IPS-18a (cell line): ENCODE measurements around the gene SART1.
"Not testable (repeated sequence)": the region's sequence is repeated elsewhere in the genome, so short reads cannot be mapped to it uniquely, and the experiment has no call there.

Experiments used
- H3K27ac ChIP-seq: one replicate; pipeline ENCODE4 v1.5.1; 2013; ENCODE audit warnings: low read length
- H3K27me3 ChIP-seq: one replicate; pipeline ENCODE4 v1.6.1; 2013; ENCODE audit warnings: mild to moderate bottlenecking, low read length; ENCODE audit not compliant: control insufficient read depth, insufficient read depth
- H3K36me3 ChIP-seq: one replicate; pipeline ENCODE4 v1.6.1; 2013; ENCODE audit warnings: low read depth, low read length; ENCODE audit not compliant: control insufficient read depth
- H3K4me1 ChIP-seq: one replicate; pipeline ENCODE4 v1.6.1; 2013; ENCODE audit warnings: low read depth, low read length; ENCODE audit not compliant: control insufficient read depth
- H3K4me3 ChIP-seq: one replicate; pipeline ENCODE4 v1.5.1; 2013; ENCODE audit warnings: low read length
- H3K9ac ChIP-seq: one replicate; pipeline ENCODE4 v1.6.1; 2013; ENCODE audit warnings: mild to moderate bottlenecking, low read length, moderate library complexity
- H3K9me3 ChIP-seq: one replicate; pipeline ENCODE4 v1.6.1; 2013; ENCODE audit warnings: low read depth, low read length; ENCODE audit not compliant: control insufficient read depth

SART1 gene

GRCh38 chr11:66006134-66006890 is 44.8 kb downstream of the SART1 start:
- Histone ChIP-seq H3K27ac (no peak overlapping the region), H3K36me3 (peaks cover 13% of the 10 kb centered on the region), H3K4me3 (no peak overlapping the region), H3K9me3 (no peaks in the 10 kb centered on the region), H3K9ac (no peak overlapping the region), H3K4me1 (peaks cover 5% of the 10 kb centered on the region), H3K27me3 (no peaks in the 10 kb centered on the region)

DNA sequence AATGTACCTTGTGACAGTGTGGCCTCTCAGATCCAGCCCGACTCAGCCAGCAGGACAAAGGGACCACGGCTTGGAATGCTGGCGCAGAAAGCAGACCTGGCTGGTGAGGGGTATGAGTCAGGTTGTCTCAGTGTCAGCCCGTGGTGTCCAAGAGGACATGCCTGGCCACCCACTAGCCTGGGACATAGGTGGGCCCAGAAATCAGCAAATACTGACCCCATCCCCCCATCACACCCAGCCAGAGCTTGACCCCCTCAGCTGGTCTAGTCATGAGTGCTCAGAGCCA is 45.3 kb downstream of the SART1 start:
- Histone ChIP-seq H3K4me1 (peaks cover 5% of the 10 kb centered on the region), H3K27ac (no peak overlapping the region), H3K36me3 (peaks cover 13% of the 10 kb centered on the region), H3K9me3 (no peaks in the 10 kb centered on the region), H3K27me3 (no peaks in the 10 kb centered on the region), H3K4me3 (no peak overlapping the region), H3K9ac (no peak overlapping the region)

GRCh38 chr11:66007201-66007634 is 45.7 kb downstream of the SART1 start:
- H3K4me3 ChIP-seq, result no peak overlapping the region
- H3K36me3 ChIP-seq, result peaks cover 13% of the 10 kb centered on the region
- H3K27ac ChIP-seq, result no peak overlapping the region
- H3K4me1 ChIP-seq, result peaks cover 5% of the 10 kb centered on the region
- H3K27me3 ChIP-seq, result no peaks in the 10 kb centered on the region
- H3K9me3 ChIP-seq, result no peaks in the 10 kb centered on the region
- H3K9ac ChIP-seq, result no peak overlapping the region

DNA sequence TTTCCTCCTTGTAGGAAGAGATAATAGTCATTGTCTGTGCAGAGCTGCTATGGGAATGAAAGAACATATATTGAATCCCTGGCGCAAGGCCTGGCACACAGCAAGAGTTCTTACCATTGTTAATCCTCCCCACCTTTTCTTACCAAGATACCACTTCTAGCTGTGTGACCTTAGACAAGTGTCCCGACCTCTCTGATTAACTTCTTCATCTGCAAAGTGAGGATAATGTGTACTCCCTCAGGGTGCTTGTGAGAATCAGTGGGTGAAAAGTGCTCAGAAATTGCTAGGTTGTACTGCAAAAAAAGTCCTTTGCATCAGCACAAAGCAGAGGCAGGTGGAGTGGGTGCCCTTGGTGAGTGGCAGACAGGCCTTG is 46.5 kb downstream of the SART1 start:
- no peak overlapping the region for H3K27ac ChIP-seq
- no peaks in the 10 kb centered on the region for H3K9me3 ChIP-seq
- H3K9ac ChIP-seq, result no peak overlapping the region
- no peaks in the 10 kb centered on the region for H3K27me3 ChIP-seq
- H3K36me3 ChIP-seq, result peaks cover 13% of the 10 kb centered on the region
- H3K4me3 ChIP-seq, result no peak overlapping the region
- peaks cover 5% of the 10 kb centered on the region for H3K4me1 ChIP-seq

DNA sequence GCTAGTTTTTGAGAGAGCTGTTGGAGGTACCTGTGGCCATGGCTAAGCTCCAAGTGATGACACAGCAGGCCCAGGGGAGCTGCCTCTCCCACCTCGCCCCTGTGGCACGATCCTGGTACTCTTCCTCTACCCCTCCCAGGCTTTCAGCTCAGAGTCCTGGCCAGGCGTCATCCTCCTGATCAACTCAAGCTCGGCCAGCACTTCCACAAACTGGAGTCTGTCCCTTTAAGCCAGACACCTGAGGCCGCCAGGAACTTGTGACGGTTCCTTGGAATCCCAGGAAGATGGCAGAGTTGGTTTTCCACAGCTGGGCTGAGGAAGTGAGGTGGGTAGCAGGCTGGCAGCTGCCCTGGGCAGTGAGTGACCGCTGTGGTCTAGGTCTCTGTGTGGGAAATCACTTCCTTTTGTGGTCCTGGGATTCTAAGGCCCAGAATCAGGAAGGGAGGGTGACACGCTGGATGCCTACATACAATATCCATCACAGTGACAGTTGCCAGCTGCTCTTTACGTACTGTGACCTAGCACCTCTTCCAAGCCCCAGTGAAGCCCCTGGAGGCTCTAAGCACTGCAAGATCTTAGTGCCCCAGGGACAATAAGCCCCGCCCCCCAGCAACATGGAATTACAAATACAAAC is 47.1 kb downstream of the SART1 start:
- Histone ChIP-seq H3K27ac (no peak overlapping the region), H3K9ac (no peak overlapping the region), H3K4me3 (no peak overlapping the region), H3K9me3 (no peaks in the 10 kb centered on the region), H3K27me3 (no peaks in the 10 kb centered on the region), H3K36me3 (peaks cover 13% of the 10 kb centered on the region), H3K4me1 (peaks cover 5% of the 10 kb centered on the region)

GRCh38 chr11:66010036-66010435 is 48.5 kb downstream of the SART1 start:
- not testable (repeated sequence) for H3K27ac ChIP-seq, H3K9ac ChIP-seq, H3K9me3 ChIP-seq, H3K36me3 ChIP-seq, H3K4me3 ChIP-seq, H3K27me3 ChIP-seq, H3K4me1 ChIP-seq

DNA sequence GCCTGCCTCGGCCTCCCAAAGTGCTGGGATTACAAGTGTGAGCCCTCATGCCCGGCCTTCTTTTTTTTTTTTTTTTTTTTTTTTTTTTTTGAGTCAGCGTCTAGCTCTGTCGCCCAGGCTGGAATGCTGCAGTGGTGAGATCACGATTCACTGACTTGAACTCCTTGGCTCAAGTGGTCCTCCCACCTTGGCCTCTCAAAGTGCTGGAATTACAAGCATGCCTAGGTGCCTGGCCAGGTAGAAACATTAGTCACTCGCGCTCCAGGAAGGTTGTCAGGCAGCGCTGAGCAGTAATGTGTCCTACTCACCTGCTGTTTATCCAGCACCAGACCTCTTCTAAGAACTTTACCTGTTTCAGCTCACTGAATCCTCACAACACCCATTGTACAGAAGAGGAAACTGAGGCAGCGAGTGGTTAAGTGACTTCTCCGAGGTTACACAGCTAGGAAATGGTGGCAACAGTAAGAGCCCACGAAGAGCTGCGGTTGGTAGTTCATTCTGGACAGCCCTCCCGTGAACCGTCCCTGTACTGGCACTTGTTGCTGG is 49.8 kb downstream of the SART1 start:
- H3K4me3 ChIP-seq, result no peak overlapping the region
- H3K9me3 ChIP-seq, result no peaks in the 10 kb centered on the region
- H3K4me1 ChIP-seq, result peaks cover 5% of the 10 kb centered on the region
- no peak overlapping the region for H3K9ac ChIP-seq
- H3K36me3 ChIP-seq, result no peaks in the 10 kb centered on the region
- no peaks in the 10 kb centered on the region for H3K27me3 ChIP-seq
- no peak overlapping the region for H3K27ac ChIP-seq

DNA sequence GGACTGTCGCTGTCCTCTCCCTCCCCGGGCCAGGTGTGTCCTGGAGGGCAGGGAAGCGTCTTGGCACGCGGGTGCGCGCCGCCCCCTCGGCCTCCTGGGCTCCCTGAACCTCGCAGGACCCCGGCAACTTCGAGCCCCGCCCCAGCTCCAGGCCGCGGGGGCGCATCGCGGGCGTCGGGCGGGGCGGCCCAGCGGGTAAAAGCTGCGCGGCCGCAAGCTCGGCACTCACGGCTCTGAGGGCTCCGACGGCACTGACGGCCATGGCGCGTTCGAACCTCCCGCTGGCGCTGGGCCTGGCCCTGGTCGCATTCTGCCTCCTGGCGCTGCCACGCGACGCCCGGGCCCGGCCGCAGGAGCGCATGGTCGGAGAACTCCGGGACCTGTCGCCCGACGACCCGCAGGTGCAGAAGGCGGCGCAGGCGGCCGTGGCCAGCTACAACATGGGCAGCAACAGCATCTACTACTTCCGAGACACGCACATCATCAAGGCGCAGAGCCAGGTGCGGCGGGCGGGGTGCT is 50.3 kb downstream of the SART1 start, which contains the start of gene CST6:
TSS of gene CST6 (plus strand) at position 224 of the 519 bp plus-strand sequence. CDS start at position 261, 37 bp downstream.
- no peak within 1 kb of the TSS for H3K27ac ChIP-seq
- H3K36me3 ChIP-seq, result no peaks in the 10 kb centered on the region
- no peak within 1 kb of the TSS for H3K9ac ChIP-seq
- H3K27me3 ChIP-seq, result no peaks in the 10 kb centered on the region
- H3K9me3 ChIP-seq, result no peaks in the 10 kb centered on the region
- H3K4me3 ChIP-seq, result no peak within 1 kb of the TSS
- H3K4me1 ChIP-seq, result peaks cover 5% of the 10 kb centered on the region

DNA sequence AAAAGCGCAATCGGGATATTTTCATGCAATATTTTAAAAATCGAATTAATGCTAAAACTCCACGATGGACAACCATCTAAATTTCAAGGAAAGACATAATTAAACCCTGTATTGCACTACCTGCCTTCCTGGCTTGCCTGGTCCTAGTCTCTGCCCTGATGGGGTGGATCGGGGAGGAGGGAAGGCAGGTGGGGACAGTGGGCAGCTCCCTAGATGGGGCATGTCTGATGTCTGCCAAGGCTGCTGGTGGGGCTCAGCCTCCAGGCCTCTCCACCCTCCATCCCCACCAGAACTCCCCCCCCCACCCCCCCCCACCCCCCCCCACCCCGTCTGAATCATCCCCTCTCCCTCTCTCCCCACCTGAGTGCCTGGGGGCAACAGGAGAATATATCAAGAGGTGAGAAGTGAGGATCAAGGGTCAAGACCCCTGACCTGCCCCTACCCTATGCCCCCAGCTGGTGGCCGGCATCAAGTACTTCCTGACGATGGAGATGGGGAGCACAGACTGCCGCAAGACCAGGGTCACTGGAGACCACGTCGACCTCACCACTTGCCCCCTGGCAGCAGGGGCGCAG is 50.9 kb downstream of the SART1 start:
- Histone ChIP-seq H3K36me3 (no peaks in the 10 kb centered on the region), H3K4me1 (peaks cover 2% of the 10 kb centered on the region), H3K4me3 (no peak overlapping the region), H3K27me3 (no peaks in the 10 kb centered on the region), H3K27ac (no peak overlapping the region), H3K9ac (no peak overlapping the region), H3K9me3 (no peaks in the 10 kb centered on the region)

- no peaks in the 10 kb centered on the region for H3K9me3 ChIP-seq
- no peaks in the 10 kb centered on the region for H3K4me1 ChIP-seq
- H3K9ac ChIP-seq, result no peak overlapping the region
- no peaks in the 10 kb centered on the region for H3K27me3 ChIP-seq
- no peak overlapping the region for H3K27ac ChIP-seq
- H3K36me3 ChIP-seq, result no peaks in the 10 kb centered on the region
- H3K4me3 ChIP-seq, result no peak overlapping the region
These were observed 51.6 kb downstream of the SART1 start for GRCh38 chr11:66012946-66013761.

GRCh38 chr11:66013762-66014100 is 52.2 kb downstream of the SART1 start:
- no peak overlapping the region for H3K9ac ChIP-seq
- H3K27ac ChIP-seq, result no peak overlapping the region
- H3K4me1 ChIP-seq, result no peaks in the 10 kb centered on the region
- H3K36me3 ChIP-seq, result no peaks in the 10 kb centered on the region
- H3K9me3 ChIP-seq, result no peaks in the 10 kb centered on the region
- no peak overlapping the region for H3K4me3 ChIP-seq
- no peaks in the 10 kb centered on the region for H3K27me3 ChIP-seq
